H1 (cell line): ENCODE results near the gene CCBE1. TPM values are rescaled to one million over a fixed set of nuclear protein-coding genes. Genes with fewer than 3 reads are reported as not detected.

Source experiments
- CTCF ChIA-PET: fragments of 300-600 bp; sonication (Branson Sonifier 250); formaldehyde crosslinking; loops from one replicate; lab custom pipeline; 2021; ENCODE audit not compliant: partially characterized antibody; lab: Charles Lee
- POLR2A ChIA-PET: fragments of 300-600 bp; sonication (Branson Sonifier 250); formaldehyde crosslinking; loops from one replicate; lab custom pipeline; 2021; ENCODE audit warnings: inconsistent platforms; ENCODE audit not compliant: partially characterized antibody; lab: Charles Lee
- DNase-seq, 2 experiments: peaks; one replicate each; pipeline versions ENCODE4 v3.0.0 to v3.0.0-alpha.2; 2010 to 2022; ENCODE audit warnings: low spot score in 2 of 2, low read depth in 1 of 2, mixed read lengths in 1 of 2
- FAIRE-seq: peaks from 2 replicates; lab custom pipeline; 2011; peaks lifted over from hg19 to GRCh38; lab: Jason Lieb, UNC
- H2AFZ ChIP-seq: 2 replicates; pipeline ENCODE4 v1.8.1; 2012; ENCODE audit warnings: low read length, inconsistent platforms
- H2AK5ac ChIP-seq: 2 replicates; pipeline ENCODE4 v1.6.1; 2013; ENCODE audit warnings: low read depth, low read length
- H2BK120ac ChIP-seq: replicated peaks from 2 replicates; pipeline ENCODE3; 2013; ENCODE audit warnings: low read depth, low read length, inconsistent platforms
- H2BK12ac ChIP-seq: 2 replicates; pipeline ENCODE4 v1.6.1; 2013; ENCODE audit warnings: low read depth, low read length
- H2BK15ac ChIP-seq: 2 replicates; pipeline ENCODE4 v1.6.1; 2013; ENCODE audit warnings: low read length
- H2BK20ac ChIP-seq: 2 replicates; pipeline ENCODE4 v1.6.1; 2013; ENCODE audit warnings: low read length
- H2BK5ac ChIP-seq: 2 replicates; pipeline ENCODE4 v1.6.1; 2013; ENCODE audit warnings: low read depth, low read length
- H3K14ac ChIP-seq: 2 replicates; pipeline ENCODE4 v1.6.1; 2013; ENCODE audit warnings: inconsistent platforms; ENCODE audit not compliant: insufficient read length
- H3K18ac ChIP-seq: 2 replicates; pipeline ENCODE4 v1.6.1; 2013; ENCODE audit warnings: low read length; ENCODE audit errors: extremely low read depth
- H3K23ac ChIP-seq: 2 replicates; pipeline ENCODE4 v1.6.1; 2013; ENCODE audit warnings: inconsistent platforms; ENCODE audit not compliant: insufficient read length
- H3K23me2 ChIP-seq: 2 replicates; pipeline ENCODE4 v1.6.1; 2013; ENCODE audit warnings: low read depth, low read length
- H3K27ac ChIP-seq: 2 replicates; pipeline ENCODE4 v1.6.1; 2011; ENCODE audit warnings: low read depth, low read length, inconsistent platforms
- H3K27me3 ChIP-seq, 4 experiments: replicated peaks in 1 of 4; 1 replicate in 1 of 4; 2 replicates in 3 of 4; pipeline versions ENCODE4 v1.6.1 to v1.8.1; 2011 to 2013; ENCODE audit warnings: low read length in 3 of 4, mild to moderate bottlenecking in 3 of 4, inconsistent platforms in 2 of 4, mixed read lengths in 2 of 4, moderate library complexity in 1 of 4; ENCODE audit not compliant: control insufficient read depth in 3 of 4, insufficient read depth in 3 of 4; ENCODE audit errors: extremely low read depth in 1 of 4
- H3K36me3 ChIP-seq, 4 experiments: 2 replicates each; pipeline versions ENCODE4 v1.6.1 to v1.8.1; 2011 to 2013; ENCODE audit warnings: mild to moderate bottlenecking in 4 of 4, low read length in 3 of 4, moderate library complexity in 2 of 4, control low read depth in 1 of 4, inconsistent platforms in 1 of 4; ENCODE audit not compliant: insufficient read depth in 4 of 4, control insufficient read depth in 2 of 4
- H3K4ac ChIP-seq: replicated peaks from 2 replicates; pipeline ENCODE3; 2013; ENCODE audit warnings: low read length, low read depth, mixed read lengths, inconsistent platforms; ENCODE audit not compliant: insufficient read length
- H3K4me1 ChIP-seq, 4 experiments: replicated peaks in 1 of 4; 1 replicate in 1 of 4; 2 replicates in 3 of 4; pipeline versions ENCODE4 v1.6.1 to v1.8.1; 2011 to 2013; ENCODE audit warnings: low read length in 3 of 4, inconsistent platforms in 2 of 4, mixed read lengths in 1 of 4; ENCODE audit not compliant: insufficient read depth in 4 of 4, control insufficient read depth in 3 of 4
- H3K4me2 ChIP-seq, 2 experiments: 2 replicates each; pipeline versions ENCODE4 v1.6.1 to v1.8.1; 2011 to 2013; ENCODE audit warnings: low read depth in 2 of 2, low read length in 2 of 2, control low read depth in 1 of 2, inconsistent platforms in 1 of 2, mild to moderate bottlenecking in 1 of 2; ENCODE audit not compliant: insufficient read depth in 1 of 2
- H3K4me3 ChIP-seq, 4 experiments: fragments of 200-600, 300-600 bp in 1 of 4; sonication (generic), shearing (Covaris generic), sonication (Bioruptor Twin) in 1 of 4; 2 replicates each; pipeline versions ENCODE4 v1.5.1 to v1.8.1; 2011 to 2016; ENCODE audit warnings: low read length in 4 of 4, low read depth in 3 of 4, control low read depth in 2 of 4, inconsistent platforms in 2 of 4, mild to moderate bottlenecking in 2 of 4, mixed read lengths in 1 of 4, moderate library complexity in 1 of 4; ENCODE audit not compliant: insufficient read depth in 2 of 4; ENCODE audit errors: extremely low read depth in 1 of 4
- H3K56ac ChIP-seq: replicated peaks from 2 replicates; pipeline ENCODE3; 2013; ENCODE audit warnings: low read depth, mild to moderate bottlenecking, mixed read lengths, low read length, inconsistent platforms; ENCODE audit not compliant: insufficient read length
- H3K79me1 ChIP-seq: 2 replicates; pipeline ENCODE4 v1.6.1; 2013; ENCODE audit warnings: low read depth, low read length, control low read depth
- H3K79me2 ChIP-seq, 2 experiments: 2 replicates each; pipeline versions ENCODE4 v1.6.1 to v1.8.1; 2012 to 2013; ENCODE audit warnings: low read length in 2 of 2, mild to moderate bottlenecking in 2 of 2, inconsistent platforms in 1 of 2; ENCODE audit not compliant: insufficient read depth in 2 of 2, control insufficient read depth in 1 of 2
- H3K9ac ChIP-seq, 4 experiments: replicated peaks in 1 of 4; 1 replicate in 1 of 4; 2 replicates in 3 of 4; pipeline versions ENCODE4 v1.6.1 to v1.8.1; 2011 to 2013; ENCODE audit warnings: low read depth in 3 of 4, low read length in 3 of 4, control low read depth in 2 of 4, mild to moderate bottlenecking in 2 of 4, moderate library complexity in 2 of 4, inconsistent platforms in 1 of 4; ENCODE audit errors: extremely low read depth in 1 of 4
- H3K9me3 ChIP-seq, 2 experiments: 2 replicates each; pipeline versions ENCODE4 v1.6.1 to v1.8.1; 2012 to 2013; ENCODE audit warnings: mild to moderate bottlenecking in 2 of 2, moderate library complexity in 2 of 2, control low read depth in 1 of 2, inconsistent platforms in 1 of 2, low read depth in 1 of 2, low read length in 1 of 2, mixed read lengths in 1 of 2; ENCODE audit not compliant: insufficient read depth in 2 of 2
- H4K20me1 ChIP-seq, 2 experiments: replicated peaks in 1 of 2; 2 replicates each; pipeline versions ENCODE3 to v1.8.1; 2011 to 2013; ENCODE audit warnings: inconsistent platforms in 2 of 2, low read length in 2 of 2, mild to moderate bottlenecking in 1 of 2; ENCODE audit not compliant: insufficient read depth in 2 of 2, control insufficient read depth in 1 of 2
- H4K5ac ChIP-seq: 2 replicates; pipeline ENCODE4 v1.6.1; 2013; ENCODE audit warnings: low read length, low read depth, mixed read lengths, inconsistent platforms; ENCODE audit not compliant: insufficient read length
- H4K8ac ChIP-seq: 2 replicates; pipeline ENCODE4 v1.8.0; 2013; ENCODE audit warnings: mild to moderate bottlenecking, moderate library complexity, low read length, inconsistent platforms; ENCODE audit not compliant: insufficient read depth; ENCODE audit errors: extremely low read depth
- H4K91ac ChIP-seq: replicated peaks from 2 replicates; pipeline ENCODE3; 2013; ENCODE audit warnings: low read length, mixed read lengths, inconsistent platforms; ENCODE audit not compliant: insufficient read length
- EGR1 ChIP-seq: IDR thresholded peaks from 2 replicates; pipeline ENCODE4 v1.6.1; 2011; ENCODE audit warnings: low read depth, low read length, borderline replicate concordance
- HDAC6 ChIP-seq: IDR thresholded peaks from one replicate; pipeline ENCODE4 v1.7.1; 2012; ENCODE audit warnings: low read depth, mild to moderate bottlenecking, inconsistent platforms, low read length, moderate library complexity
- PHF8 ChIP-seq: fragments of 200-600 bp; sonication (generic); conservative IDR thresholded peaks from 2 replicates; pipeline ENCODE4 v1.7.1; 2012; ENCODE audit warnings: low read depth, mild to moderate bottlenecking, inconsistent platforms, low read length, moderate library complexity
- TAF7 ChIP-seq: optimal IDR thresholded peaks from 2 replicates; pipeline ENCODE3; 2011; ENCODE audit warnings: low read depth, mild to moderate bottlenecking, inconsistent platforms, low read length, moderate library complexity, borderline replicate concordance
- YY1 ChIP-seq: IDR thresholded peaks from 2 replicates; pipeline ENCODE4 v1.6.1; 2011; ENCODE audit warnings: low read depth, mild to moderate bottlenecking, low read length
- WGBS, 2 experiments: shearing (Covaris generic) in 1 of 2; methylation state at CpG; one replicate each; pipeline versions ENCODE4 v1.1.6 to v1.1.7; 2013 to 2015; ENCODE audit warnings: low lambda C conversion rate in 2 of 2, mixed read lengths in 2 of 2, inconsistent platforms in 1 of 2, low coverage in 1 of 2, missing lambda C conversion rate in 1 of 2; ENCODE audit not compliant: insufficient replicate concordance in 2 of 2, insufficient coverage in 1 of 2, insufficient read length in 1 of 2; ENCODE audit errors: extremely low coverage in 1 of 2, missing lambda C conversion rate in 1 of 2; 5-methylcytosine and 5-hydroxymethylcytosine counted together
- polyA plus RNA-seq, 7 experiments: library from polyadenylated mRNA; depleted of rRNA in 3 of 7; stranded (reverse) in 5 of 7; unstranded in 2 of 7; fragments of >200 nt in 5 of 7; fragments of 200-250 nt in 2 of 7; gene quantifications; 1 replicate in 5 of 7; 2 replicates in 1 of 7; 4 replicates in 1 of 7; pipeline versions ENCODE4 v1.2.1 to v1.2.3, GENCODE V29; 2011 to 2013; ENCODE audit warnings: missing spikeins in 2 of 7, mixed read lengths in 2 of 7
- total RNA-seq: library from RNA; stranded (reverse); fragmentation: NEBNext Ultra II Directional; extraction: Animal tissue kit (Norgen Biotek cat#: 25700); gene quantifications from 2 replicates; pipeline ENCODE4 v1.2.1, GENCODE V29; 2021

Gene CCBE1
- total and polyA plus RNA-seq, 2 of the 8 experiments (the other 6 are each of a cell fraction or from before 2014, with no cell fraction given): 2.1 to 2.6 TPM

GRCh38 chr18:59539108-59539507 is 158.1 kb downstream of the CCBE1 start:
- ChIA-PET CTCF (interaction anchor here (1.0 to 1.1 kb wide), 3 partner anchors 10 to 110 kb away, joined by 3 read pairs; no protein-coding TSS in a partner anchor), POLR2A (no interaction called here)
- WGBS, 2 experiments: 90% methylated on average over 4 of the region's 4 CpGs; no CpG with 5 or more reads in 1 of the 2 experiments
- DNase-seq: no peak
- Histone ChIP-seq H3K79me1 (no peaks in the 10 kb centered on the region), H3K36me3 (no peaks in the 10 kb centered on the region), H3K4ac (no peak overlapping the region), H2AFZ (no peak overlapping the region), H4K91ac (no peak overlapping the region), H3K9ac (no peak overlapping the region), H3K9me3 (no peaks in the 10 kb centered on the region; a peak in 1 of 4 replicates), H3K18ac (no peak overlapping the region), H4K20me1 (no peaks in the 10 kb centered on the region), H4K5ac (no peak overlapping the region), H3K56ac (no peak overlapping the region), H3K4me1 (no peaks in the 10 kb centered on the region), H3K4me2 (no peak overlapping the region), H2BK12ac (no peak overlapping the region), H2BK120ac (no peak overlapping the region), H3K27ac (no peak overlapping the region), H2BK15ac (no peak overlapping the region), H3K14ac (no peak overlapping the region), H3K23me2 (no peaks in the 10 kb centered on the region), H3K4me3 (no peak overlapping the region), H2BK20ac (no peak overlapping the region), H3K79me2 (no peaks in the 10 kb centered on the region), H2AK5ac (no peak overlapping the region), H3K27me3 (no peaks in the 10 kb centered on the region), H3K23ac (no peak overlapping the region), H4K8ac (no peak overlapping the region; the same call in 1 of the 2 replicates), H2BK5ac (no peak overlapping the region)
- no peak for FAIRE-seq
- TF ChIP-seq PHF8: no peak
- TF ChIP-seq YY1: no peak
- no peak for TF ChIP-seq EGR1
- no peak for TF ChIP-seq HDAC6
- no peak for TF ChIP-seq TAF7
